HG03469 (cell line): ENCODE data around the gene MYH6.
"Not testable (repeated sequence)": the region's sequence is repeated elsewhere in the genome, so short reads cannot be mapped to it uniquely, and the experiment has no call there.

Experiments
- ATAC-seq: cut with Tn5 transposase; IDR thresholded peaks from one replicate; pipeline ENCODE4 v1.9.1; 2021; ENCODE audit warnings: mild to moderate bottlenecking, moderate library complexity, moderate number of reproducible peaks; ENCODE audit not compliant: unreplicated experiment

The MYH6 gene

GRCh38 chr14:23399591-23399990 lies 8.5 kb downstream of the MYH6 start:
- ATAC-seq: no peak

DNA sequence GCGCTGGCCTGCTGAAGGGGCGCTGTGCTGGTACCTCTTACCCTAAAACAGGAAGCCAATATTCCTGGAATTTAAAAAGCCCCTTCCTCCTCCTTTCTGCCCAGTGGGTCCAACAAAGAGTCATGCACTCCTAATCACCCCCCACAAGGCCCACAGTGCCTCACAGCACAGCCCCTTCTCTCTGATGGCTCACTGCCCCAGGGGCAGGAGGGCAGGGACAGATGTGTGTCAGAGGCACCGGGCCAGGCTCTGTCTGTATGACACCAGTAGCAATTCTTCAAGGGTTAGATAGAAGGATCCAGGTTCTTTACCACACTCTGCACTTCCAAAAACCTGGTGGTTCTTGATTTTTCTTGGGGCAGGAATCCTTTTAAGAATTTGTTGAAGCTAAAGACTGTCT lies 8.9 kb downstream of the MYH6 start:
- ATAC-seq: no peak

GRCh38 chr14:23398348-23398747 lies 9.7 kb downstream of the MYH6 start:
- no peak for ATAC-seq

GRCh38 chr14:23396781-23397407 lies 11.2 kb downstream of the MYH6 start:
- no peak for ATAC-seq

- ATAC-seq: no peak
Observed at GRCh38 chr14:23396126-23396525, 11.9 kb downstream of the MYH6 start.

- ATAC-seq: no peak
Observed at GRCh38 chr14:23392613-23393012, 15.5 kb downstream of the MYH6 start.

GRCh38 chr14:23389871-23390270 lies 18.2 kb downstream of the MYH6 start:
- ATAC-seq: not testable (repeated sequence)

DNA sequence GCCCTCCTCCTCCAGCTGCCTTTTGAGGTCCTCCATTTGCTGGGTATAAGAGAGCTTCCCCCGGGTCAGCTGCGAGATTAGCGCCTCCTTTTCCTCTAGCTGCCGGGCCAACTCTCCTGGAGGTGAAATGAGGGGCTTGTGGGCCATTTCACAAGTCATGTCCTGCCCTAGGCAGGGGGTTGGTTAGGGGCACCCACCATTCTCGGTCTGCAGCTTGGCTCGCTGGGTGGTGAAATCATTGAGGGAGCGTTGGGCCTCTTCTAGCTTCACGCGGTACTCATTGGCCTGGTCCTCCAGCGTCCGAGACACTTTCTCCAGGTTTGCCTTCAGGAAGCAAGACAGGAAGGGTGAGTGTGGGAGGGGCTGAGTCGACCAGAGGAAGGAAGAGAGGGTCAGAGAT lies 18.7 kb downstream of the MYH6 start:
- no peak for ATAC-seq

GRCh38 chr14:23388996-23389395 lies 19.1 kb downstream of the MYH6 start:
- no peak for ATAC-seq

- ATAC-seq: no peak
Observed at GRCh38 chr14:23387916-23388882, 19.9 kb downstream of the MYH6 start.

GRCh38 chr14:23386999-23387398 lies 21.1 kb downstream of the MYH6 start:
- ATAC-seq: no peak

- ATAC-seq: not testable (repeated sequence)
Observed at GRCh38 chr14:23386266-23386657, 21.8 kb downstream of the MYH6 start.

GRCh38 chr14:23385642-23386265 lies 22.3 kb downstream of the MYH6 start:
- ATAC-seq: no peak

DNA sequence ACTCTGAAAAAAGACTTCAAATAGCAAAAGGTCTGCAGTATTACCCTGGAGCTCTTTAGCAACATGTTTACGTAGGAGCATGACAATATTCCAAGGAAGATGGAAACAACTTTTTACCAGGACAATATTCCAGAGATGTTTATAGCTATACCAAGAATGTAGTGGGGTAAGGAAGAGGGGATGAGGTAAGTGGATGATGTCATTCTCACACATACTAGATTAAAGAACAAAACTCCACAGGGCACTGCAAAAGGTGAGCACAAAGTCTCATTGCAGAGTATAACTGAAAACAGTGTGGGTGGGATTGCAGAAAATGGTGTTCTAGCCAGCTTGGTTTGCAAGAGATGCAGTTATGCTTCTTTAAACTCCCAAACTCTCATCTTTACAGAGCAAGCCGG lies 22.8 kb downstream of the MYH6 start:
- no peak for ATAC-seq

DNA sequence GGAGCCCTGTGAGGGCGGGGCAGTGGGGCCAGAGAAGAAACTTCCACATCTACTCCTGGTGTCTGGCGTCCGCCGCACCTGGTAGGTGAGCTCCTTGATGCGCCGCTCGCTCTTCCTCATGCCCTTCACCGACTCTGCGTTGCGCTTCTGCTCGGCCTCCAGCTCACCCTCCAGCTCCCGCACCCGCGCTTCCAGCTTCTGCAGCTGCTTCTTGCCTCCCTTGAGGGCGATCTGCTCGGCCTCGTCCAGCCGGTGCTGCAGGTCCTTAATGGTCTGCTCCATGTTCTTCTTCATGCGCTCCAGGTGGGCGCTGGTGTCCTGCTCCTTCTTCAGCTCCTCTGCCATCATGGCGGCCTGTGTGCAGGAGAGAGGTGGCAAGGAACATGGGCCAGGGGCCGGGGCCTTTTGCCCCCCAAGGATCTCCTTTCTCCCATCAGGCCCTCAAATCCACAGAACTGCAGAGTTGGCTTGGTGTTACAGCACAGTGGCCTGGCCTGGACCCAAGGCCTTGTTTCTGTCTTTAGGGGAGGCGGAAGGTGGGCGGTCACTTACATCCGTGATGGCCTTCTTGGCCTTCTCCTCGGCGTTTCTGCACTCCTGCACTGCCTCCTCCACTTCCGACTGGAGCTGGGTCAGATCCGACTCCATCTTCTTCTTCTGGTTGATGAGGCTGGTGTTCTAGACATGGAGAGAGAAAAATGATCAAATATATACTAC lies 23.6 kb downstream of the MYH6 start:
- no peak for ATAC-seq

DNA sequence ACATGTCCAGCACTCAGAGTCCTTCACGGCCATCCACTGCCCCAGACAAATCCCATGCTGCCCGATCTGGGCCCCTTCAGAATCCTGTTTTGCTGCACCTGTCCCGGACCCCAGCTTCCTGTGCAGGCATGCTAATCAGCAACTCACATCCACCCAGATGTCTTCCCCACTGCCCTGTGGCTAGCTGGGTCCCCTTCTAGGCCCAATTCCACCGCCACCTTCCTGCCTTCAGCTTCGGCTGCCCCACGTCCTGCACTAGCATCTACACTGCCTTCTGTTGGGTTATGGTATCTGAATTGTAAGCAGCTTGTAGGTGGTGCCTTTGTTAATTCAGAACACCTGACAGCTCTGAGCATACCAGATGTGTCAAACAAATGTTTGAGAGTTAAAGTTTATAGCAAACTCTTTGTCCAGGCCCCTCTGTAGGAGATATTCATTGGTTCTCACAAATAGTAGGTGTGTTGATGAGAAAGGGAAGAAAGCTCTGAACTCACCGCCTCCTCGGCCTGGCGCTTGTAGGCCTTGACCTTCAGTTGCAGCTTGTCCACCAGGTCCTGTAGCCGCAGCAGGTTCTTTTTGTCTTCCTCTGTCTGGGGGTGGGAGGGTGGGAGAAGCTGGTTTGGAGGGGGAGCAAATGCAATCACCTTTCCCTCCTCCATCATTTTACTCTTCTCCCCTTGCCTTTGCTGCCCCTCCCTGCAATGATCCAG lies 25.2 kb downstream of the MYH6 start:
- ATAC-seq: no peak

DNA sequence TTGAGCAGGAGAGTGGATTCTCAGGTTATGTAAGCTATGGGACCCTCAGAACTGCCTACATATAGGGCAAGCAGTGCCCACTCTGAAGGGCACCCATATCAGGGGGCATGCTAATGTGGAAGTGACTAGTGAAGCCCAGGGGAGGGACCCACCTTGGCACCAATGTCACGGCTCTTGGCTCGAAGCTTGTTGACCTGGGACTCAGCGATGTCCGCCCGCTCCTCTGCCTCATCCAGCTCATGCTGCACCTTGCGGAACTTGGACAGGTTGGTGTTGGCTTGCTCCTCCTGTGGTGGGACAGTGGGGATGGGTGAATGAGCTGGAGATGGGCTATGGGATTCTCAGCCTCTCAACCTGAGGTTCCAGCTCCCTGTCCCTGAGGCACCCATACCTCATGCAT lies 25.8 kb downstream of the MYH6 start:
- no peak for ATAC-seq

DNA sequence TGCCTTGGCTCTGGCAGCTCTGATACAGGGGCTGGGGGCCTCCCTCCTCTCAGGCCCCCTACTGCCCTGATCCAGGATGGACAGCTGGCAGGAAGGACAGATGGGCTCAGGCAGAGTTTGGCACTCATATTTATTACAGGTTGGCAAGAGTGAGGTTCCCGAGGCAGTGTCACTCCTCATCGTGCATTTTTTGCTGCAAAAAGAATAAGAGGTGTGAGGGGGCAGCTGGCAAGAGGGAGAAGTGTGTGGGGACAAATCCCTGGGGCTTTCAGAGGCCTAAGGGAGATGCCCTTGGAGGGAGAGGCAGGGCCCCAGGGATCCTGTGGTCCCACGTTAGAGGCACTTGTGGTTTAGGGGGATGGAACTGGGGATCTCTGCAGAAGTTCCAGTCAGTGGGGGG lies 26.2 kb downstream of the MYH6 start:
- no peak for ATAC-seq

GRCh38 chr14:23380976-23381375 lies 27.1 kb downstream of the MYH6 start:
- ATAC-seq: no peak

- ATAC-seq: no peak
Observed at GRCh38 chr14:23380197-23380914, 27.7 kb downstream of the MYH6 start.
